Measurements from ENCODE around the gene SERPINB12. TPM values are rescaled to one million over a fixed set of nuclear protein-coding genes. Genes with fewer than 3 reads are reported as not detected.

Gene SERPINB12
- total and polyA plus RNA-seq, 5 donors from 2014 or later, result not detected

DNA sequence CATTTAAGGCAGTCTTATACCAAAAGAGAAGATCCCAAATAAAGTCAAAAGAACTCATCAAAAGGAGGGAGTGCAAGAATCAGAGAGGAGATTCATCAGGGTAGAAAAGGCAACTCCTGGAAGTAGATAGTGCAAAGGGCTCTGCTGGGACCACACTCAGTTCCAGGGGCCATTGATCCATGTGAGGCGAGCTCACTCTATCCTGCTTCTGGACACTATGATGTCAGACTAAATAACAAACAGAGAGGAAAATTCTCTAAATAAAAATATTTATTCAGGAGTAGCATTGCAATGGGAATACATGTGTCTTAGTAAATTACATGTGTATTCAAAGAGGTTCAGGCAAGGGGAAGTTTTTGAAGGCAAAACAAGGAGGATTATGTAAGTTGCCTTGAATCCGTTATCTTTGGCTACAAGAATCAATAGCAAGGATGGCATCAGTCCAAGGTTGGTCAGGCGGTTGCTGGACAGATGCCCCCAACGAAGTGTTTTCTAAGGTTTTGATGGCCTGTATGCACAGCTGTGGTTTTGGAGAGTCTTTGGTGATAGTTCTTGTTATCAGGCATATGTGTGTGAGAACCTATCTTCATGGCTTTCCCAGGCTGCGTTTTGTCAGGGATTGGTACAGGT, 13.2 kb upstream of the SERPINB12 start:
- H3K36me3 Mint-ChIP-seq, result no peaks in the 10 kb centered on the region

GRCh38 chr18:63532471-63532870, 9.7 kb upstream of the SERPINB12 start:
- peaks cover 15% of the 10 kb centered on the region for H3K27me3 Mint-ChIP-seq
- peaks cover 9% of the 10 kb centered on the region for H3K27me3 ChIP-seq (ENCODE audit: control insufficient read depth, insufficient read depth, low read length)
- ATAC-seq (ENCODE audit: low read depth in 2 of 2) (no peak), DNase-seq (no peak)
- no peaks in the 10 kb centered on the region for H3K4me1 ChIP-seq (ENCODE audit: control insufficient read depth, insufficient read depth, low read length, poor library complexity, severe bottlenecking)
- H3K27ac Mint-ChIP-seq, result no peak overlapping the region
- no peak overlapping the region for H3K27ac ChIP-seq (ENCODE audit: insufficient read depth, low read length, poor library complexity, severe bottlenecking)
- H3K4me1 Mint-ChIP-seq, result no peaks in the 10 kb centered on the region
- no peaks in the 10 kb centered on the region for H3K36me3 ChIP-seq (ENCODE audit: control insufficient read depth, insufficient read depth, low read length)
- peaks cover 0 to 2% (median 0%) of the 10 kb centered on the region in 7 donors for H3K9me3 Mint-ChIP-seq
- no peaks in the 10 kb centered on the region for H3K9me3 ChIP-seq (ENCODE audit: control insufficient read depth in 2 of 2, low read length in 2 of 2)
- no peak overlapping the region for H3K4me3 Mint-ChIP-seq
- H3K4me3 ChIP-seq (ENCODE audit: low read depth, low read length), result no peak overlapping the region
- no peaks in the 10 kb centered on the region for H3K36me3 Mint-ChIP-seq

More for the DNA sequence above, 13.2 kb upstream of the SERPINB12 start:
- H3K4me1 Mint-ChIP-seq, result no peaks in the 10 kb centered on the region
- H3K27me3 Mint-ChIP-seq, result peaks cover 12% of the 10 kb centered on the region
- Histone ChIP-seq H3K36me3 (ENCODE audit: control insufficient read depth, insufficient read depth, low read length) (no peaks in the 10 kb centered on the region), H3K27me3 (ENCODE audit: control insufficient read depth, insufficient read depth, low read length) (peaks cover 8% of the 10 kb centered on the region), H3K4me3 (ENCODE audit: low read depth, low read length) (no peak overlapping the region), H3K9me3 (ENCODE audit: control insufficient read depth in 2 of 2, low read length in 2 of 2) (no peaks in the 10 kb centered on the region), H3K27ac (ENCODE audit: insufficient read depth, low read length, poor library complexity, severe bottlenecking) (no peak overlapping the region), H3K4me1 (ENCODE audit: control insufficient read depth, insufficient read depth, low read length, poor library complexity, severe bottlenecking) (no peaks in the 10 kb centered on the region)
- DNase-seq (no peak), ATAC-seq (ENCODE audit: low read depth in 2 of 2) (no peak)
- H3K27ac Mint-ChIP-seq, result no peak overlapping the region
- no peak overlapping the region for H3K4me3 Mint-ChIP-seq
- H3K9me3 Mint-ChIP-seq, result peaks cover 0 to 2% (median 0%) of the 10 kb centered on the region in 7 donors

GRCh38 chr18:63534615-63535014, 7.6 kb upstream of the SERPINB12 start:
- H3K27me3 Mint-ChIP-seq, result peaks cover 19% of the 10 kb centered on the region
- DNase-seq (no peak), ATAC-seq (ENCODE audit: low read depth in 2 of 2) (no peak)
- no peaks in the 10 kb centered on the region for H3K9me3 ChIP-seq (ENCODE audit: control insufficient read depth in 2 of 2, low read length in 2 of 2)
- H3K27me3 ChIP-seq (ENCODE audit: control insufficient read depth, insufficient read depth, low read length), result peaks cover 9% of the 10 kb centered on the region
- H3K4me1 ChIP-seq (ENCODE audit: control insufficient read depth, insufficient read depth, low read length, poor library complexity, severe bottlenecking), result no peaks in the 10 kb centered on the region
- H3K4me3 ChIP-seq (ENCODE audit: low read depth, low read length), result no peak overlapping the region
- no peak overlapping the region for H3K27ac ChIP-seq (ENCODE audit: insufficient read depth, low read length, poor library complexity, severe bottlenecking)
- H3K36me3 Mint-ChIP-seq, result no peaks in the 10 kb centered on the region
- H3K27ac Mint-ChIP-seq, result no peak overlapping the region
- no peaks in the 10 kb centered on the region for H3K36me3 ChIP-seq (ENCODE audit: control insufficient read depth, insufficient read depth, low read length)
- H3K4me3 Mint-ChIP-seq, result no peak overlapping the region
- H3K9me3 Mint-ChIP-seq, result peaks cover 0 to 2% (median 0%) of the 10 kb centered on the region in 7 donors
- no peaks in the 10 kb centered on the region for H3K4me1 Mint-ChIP-seq

DNA sequence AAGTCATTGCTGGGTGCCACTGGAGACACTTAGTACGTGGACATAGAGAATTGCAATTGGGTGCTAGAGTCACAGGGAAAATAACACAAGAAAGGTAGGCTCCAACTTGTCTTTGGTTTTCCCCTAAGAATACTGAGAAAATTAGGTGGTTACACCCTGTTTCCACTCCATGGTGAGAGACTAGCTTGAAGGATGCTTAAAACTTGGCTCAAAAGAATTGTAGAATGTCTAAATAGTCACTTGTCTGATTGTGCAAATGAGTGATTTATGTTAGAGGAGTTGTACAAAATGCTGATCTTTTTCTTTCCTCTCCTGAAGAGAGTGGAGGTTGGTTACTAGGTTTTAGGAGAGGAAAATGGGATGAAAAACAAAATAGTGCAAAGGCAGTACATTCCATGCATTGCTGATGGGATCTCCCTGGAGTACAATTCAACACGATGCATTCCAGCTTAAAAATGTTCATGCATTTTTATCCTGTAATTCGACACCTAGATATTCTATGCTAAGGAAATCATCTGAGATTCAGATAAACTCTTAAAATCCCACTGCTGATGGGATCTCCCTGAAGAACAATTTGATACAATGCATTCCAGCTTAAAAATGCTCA, 2.2 kb upstream of the SERPINB12 start:
- H3K27ac Mint-ChIP-seq, result no peak overlapping the region
- no peak for DNase-seq
- no peaks in the 10 kb centered on the region for H3K4me1 ChIP-seq (ENCODE audit: control insufficient read depth, insufficient read depth, low read length, poor library complexity, severe bottlenecking)
- peaks cover 11% of the 10 kb centered on the region for H3K27me3 ChIP-seq (ENCODE audit: control insufficient read depth, insufficient read depth, low read length)
- no peaks in the 10 kb centered on the region for H3K36me3 ChIP-seq (ENCODE audit: control insufficient read depth, insufficient read depth, low read length)
- H3K27me3 Mint-ChIP-seq, result peaks cover 31% of the 10 kb centered on the region
- no peaks in the 10 kb centered on the region for H3K36me3 Mint-ChIP-seq
- H3K27ac ChIP-seq (ENCODE audit: insufficient read depth, low read length, poor library complexity, severe bottlenecking), result no peak overlapping the region
- no peak for ATAC-seq (ENCODE audit: low read depth in 2 of 2)
- H3K9me3 Mint-ChIP-seq, result no peaks in the 10 kb centered on the region
- no peaks in the 10 kb centered on the region for H3K9me3 ChIP-seq (ENCODE audit: control insufficient read depth in 2 of 2, low read length in 2 of 2)
- no peaks in the 10 kb centered on the region for H3K4me1 Mint-ChIP-seq
- H3K4me3 Mint-ChIP-seq, result no peak overlapping the region
- H3K4me3 ChIP-seq (ENCODE audit: low read depth, low read length), result no peak overlapping the region

DNA sequence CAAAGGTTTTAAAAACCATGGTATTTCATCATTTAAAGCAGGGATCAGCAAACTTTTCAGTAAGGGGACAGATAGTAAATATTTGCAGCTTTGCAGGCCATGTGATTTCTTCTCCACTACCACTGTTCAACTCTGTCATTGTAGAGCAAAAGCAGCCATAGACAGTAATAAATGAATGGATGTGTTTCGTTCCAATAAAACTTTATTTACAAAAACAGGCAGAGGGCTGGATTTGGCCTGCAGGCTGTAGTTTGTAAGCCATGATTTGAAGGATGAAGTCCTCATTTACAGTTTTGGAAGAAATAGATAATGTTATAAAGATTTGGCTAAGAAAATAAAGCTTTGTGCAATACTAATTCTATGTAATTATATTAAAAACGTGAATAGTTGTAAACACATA, 1.8 kb downstream of the SERPINB12 start:
- H3K27me3 Mint-ChIP-seq, result peaks cover 29% of the 10 kb centered on the region
- ATAC-seq (ENCODE audit: low read depth in 2 of 2), result no peak
- H3K36me3 Mint-ChIP-seq, result no peaks in the 10 kb centered on the region
- Histone ChIP-seq H3K9me3 (ENCODE audit: control insufficient read depth in 2 of 2, low read length in 2 of 2) (no peaks in the 10 kb centered on the region), H3K27ac (ENCODE audit: insufficient read depth, low read length, poor library complexity, severe bottlenecking) (no peak overlapping the region), H3K4me3 (ENCODE audit: low read depth, low read length) (no peak overlapping the region), H3K4me1 (ENCODE audit: control insufficient read depth, insufficient read depth, low read length, poor library complexity, severe bottlenecking) (no peaks in the 10 kb centered on the region), H3K36me3 (ENCODE audit: control insufficient read depth, insufficient read depth, low read length) (no peaks in the 10 kb centered on the region), H3K27me3 (ENCODE audit: control insufficient read depth, insufficient read depth, low read length) (peaks cover 10% of the 10 kb centered on the region)
- no peak overlapping the region for H3K27ac Mint-ChIP-seq
- H3K4me3 Mint-ChIP-seq, result no peak overlapping the region
- no peak for DNase-seq
- no peaks in the 10 kb centered on the region for H3K9me3 Mint-ChIP-seq
- H3K4me1 Mint-ChIP-seq, result no peaks in the 10 kb centered on the region

- Mint-ChIP-seq H3K4me3 (no peak overlapping the region), H3K4me1 (no peaks in the 10 kb centered on the region), H3K27me3 (peaks cover 24% of the 10 kb centered on the region), H3K9me3 (no peaks in the 10 kb centered on the region), H3K36me3 (no peaks in the 10 kb centered on the region), H3K27ac (no peak overlapping the region)
- no peak for ATAC-seq (ENCODE audit: low read depth in 2 of 2)
- Histone ChIP-seq H3K27me3 (ENCODE audit: control insufficient read depth, insufficient read depth, low read length) (peaks cover 7% of the 10 kb centered on the region), H3K36me3 (ENCODE audit: control insufficient read depth, insufficient read depth, low read length) (no peaks in the 10 kb centered on the region), H3K4me1 (ENCODE audit: control insufficient read depth, insufficient read depth, low read length, poor library complexity, severe bottlenecking) (no peaks in the 10 kb centered on the region), H3K27ac (ENCODE audit: insufficient read depth, low read length, poor library complexity, severe bottlenecking) (no peak overlapping the region), H3K4me3 (ENCODE audit: low read depth, low read length) (no peak overlapping the region), H3K9me3 (ENCODE audit: control insufficient read depth in 2 of 2, low read length in 2 of 2) (no peaks in the 10 kb centered on the region)
- no peak for DNase-seq
Observed at GRCh38 chr18:63545000-63545399, 2.8 kb downstream of the SERPINB12 start.

DNA sequence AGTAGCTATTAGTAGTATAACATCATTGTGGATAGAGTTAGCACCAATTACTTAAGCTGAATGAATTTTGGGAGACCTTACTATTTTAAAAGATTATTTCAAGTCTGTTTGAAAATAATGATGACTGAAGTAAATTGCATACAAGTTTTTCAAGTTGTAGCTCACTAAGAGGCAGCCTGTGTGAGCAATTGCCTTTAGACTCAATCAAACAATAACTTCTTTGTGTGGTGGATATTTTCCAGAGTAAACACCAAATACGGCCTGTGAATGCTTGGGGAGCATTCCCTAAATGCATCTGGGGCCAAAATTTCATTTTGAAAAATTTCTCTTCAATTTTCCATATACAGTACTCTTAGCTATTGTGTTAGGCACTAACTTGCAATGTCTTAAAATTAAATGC, 7.9 kb downstream of the SERPINB12 start:
- Mint-ChIP-seq H3K4me3 (no peak overlapping the region), H3K4me1 (no peaks in the 10 kb centered on the region), H3K36me3 (no peaks in the 10 kb centered on the region), H3K9me3 (no peaks in the 10 kb centered on the region), H3K27ac (no peak overlapping the region), H3K27me3 (peaks cover 20% of the 10 kb centered on the region)
- no peak for DNase-seq
- no peaks in the 10 kb centered on the region for H3K4me1 ChIP-seq (ENCODE audit: control insufficient read depth, insufficient read depth, low read length, poor library complexity, severe bottlenecking)
- H3K4me3 ChIP-seq (ENCODE audit: low read depth, low read length), result no peak overlapping the region
- peaks cover 14% of the 10 kb centered on the region for H3K27me3 ChIP-seq (ENCODE audit: control insufficient read depth, insufficient read depth, low read length)
- ATAC-seq (ENCODE audit: low read depth in 2 of 2), result no peak
- no peak overlapping the region for H3K27ac ChIP-seq (ENCODE audit: insufficient read depth, low read length, poor library complexity, severe bottlenecking)
- no peaks in the 10 kb centered on the region for H3K36me3 ChIP-seq (ENCODE audit: control insufficient read depth, insufficient read depth, low read length)
- H3K9me3 ChIP-seq (ENCODE audit: control insufficient read depth in 2 of 2, low read length in 2 of 2), result no peaks in the 10 kb centered on the region

- Mint-ChIP-seq H3K9me3 (no peaks in the 10 kb centered on the region), H3K27me3 (peaks cover 15% of the 10 kb centered on the region), H3K27ac (no peak overlapping the region), H3K4me3 (no peak overlapping the region), H3K4me1 (no peaks in the 10 kb centered on the region), H3K36me3 (no peaks in the 10 kb centered on the region)
- no peaks in the 10 kb centered on the region for H3K9me3 ChIP-seq (ENCODE audit: control insufficient read depth in 2 of 2, low read length in 2 of 2)
- DNase-seq (no peak), ATAC-seq (ENCODE audit: low read depth in 2 of 2) (no peak)
- no peaks in the 10 kb centered on the region for H3K36me3 ChIP-seq (ENCODE audit: control insufficient read depth, insufficient read depth, low read length)
- no peak overlapping the region for H3K27ac ChIP-seq (ENCODE audit: insufficient read depth, low read length, poor library complexity, severe bottlenecking)
- H3K4me3 ChIP-seq (ENCODE audit: low read depth, low read length), result no peak overlapping the region
- peaks cover 12% of the 10 kb centered on the region for H3K27me3 ChIP-seq (ENCODE audit: control insufficient read depth, insufficient read depth, low read length)
- no peaks in the 10 kb centered on the region for H3K4me1 ChIP-seq (ENCODE audit: control insufficient read depth, insufficient read depth, low read length, poor library complexity, severe bottlenecking)
Observed at GRCh38 chr18:63551769-63552168, 9.6 kb downstream of the SERPINB12 start.
